Measurements from ENCODE around the gene STAC3. TPM values are rescaled to one million over a fixed set of nuclear protein-coding genes. Genes with fewer than 3 reads are reported as not detected.

Gene STAC3
- total RNA-seq, 2 experiments from 2014 or later: 2.0 to 3.0 TPM

- H3K9me3 Mint-ChIP-seq: no peaks in the 10 kb centered on the region
- Histone ChIP-seq H3K27ac (ENCODE audit: low read depth in 1 of 2, low read length in 2 of 2) (no peak overlapping the region), H3K4me1 (ENCODE audit: insufficient read depth, low read length) (peaks cover 71% of the 10 kb centered on the region), H3K9me3 (ENCODE audit: control insufficient read depth in 1 of 2, insufficient read depth in 1 of 2, low read length in 2 of 2) (peaks cover 0 to 35% of the 10 kb centered on the region in 2 experiments), H3K36me3 (ENCODE audit: insufficient read depth, low read length) (no peaks in the 10 kb centered on the region), H3K4me3 (ENCODE audit: low read length) (no peak overlapping the region), H3K27me3 (ENCODE audit: control insufficient read depth in 1 of 2, insufficient read depth in 2 of 2, low read length in 2 of 2) (peaks cover 56 to 64% of the 10 kb centered on the region in 2 experiments)
- ATAC-seq (ENCODE audit: poor library complexity) (no peak), DNase-seq (no peak)
- no peak overlapping the region for H3K27ac Mint-ChIP-seq
- H3K36me3 Mint-ChIP-seq (ENCODE audit: low read depth): peaks cover 14% of the 10 kb centered on the region
- peaks cover 75% of the 10 kb centered on the region for H3K4me1 Mint-ChIP-seq (ENCODE audit: low read depth)
- H3K27me3 Mint-ChIP-seq: peaks cover 70% of the 10 kb centered on the region
- peak overlapping the region; percentile 71 for H3K4me3 Mint-ChIP-seq
- POLR2A ChIA-PET: interaction anchor here (0.6 to 2.5 kb wide), 5 partner anchors 9 to 483 kb away, joined by 4 to 13 read pairs (median 5); partner anchors contain the start of gene NXPH4
- intact Hi-C loops (cut with DNase I, micrococcal nuclease): loop anchor here (1.0 to 2.0 kb wide), 2 partner anchors 13 to 14 kb away; no protein-coding TSS in a partner anchor
- no peak for TF ChIP-seq CTCF (IDR thresholded peaks at IDR 0.05)
- CTCF ChIA-PET: interaction anchor here (2.1 to 8.3 kb wide), 4 partner anchors 10 to 17 kb away, joined by 11 to 127 read pairs (median 12); partner anchors contain the start of gene NXPH4
These were observed 25.2 kb downstream of the STAC3 start for GRCh38 chr12:57225680-57226210.

- ChIA-PET CTCF (interaction anchor here (0.7 to 8.3 kb wide), 7 partner anchors 9 to 93 kb away, joined by 3 to 127 read pairs (median 11); partner anchors contain the start of gene NXPH4), POLR2A (interaction anchor here (0.7 to 2.5 kb wide), 4 partner anchors 8 to 18 kb away, joined by 3 to 13 read pairs (median 6); partner anchors contain the start of gene NXPH4)
- Mint-ChIP-seq H3K36me3 (ENCODE audit: low read depth) (peaks cover 8% of the 10 kb centered on the region), H3K27me3 (peaks cover 74% of the 10 kb centered on the region), H3K9me3 (no peaks in the 10 kb centered on the region), H3K4me1 (ENCODE audit: low read depth) (peaks cover 71% of the 10 kb centered on the region), H3K27ac (no peak overlapping the region), H3K4me3 (peak overlapping the region; percentile 71)
- Histone ChIP-seq H3K4me1 (ENCODE audit: insufficient read depth, low read length) (peaks cover 69% of the 10 kb centered on the region), H3K9me3 (ENCODE audit: control insufficient read depth in 1 of 2, insufficient read depth in 1 of 2, low read length in 2 of 2) (peaks cover 0 to 35% of the 10 kb centered on the region in 2 experiments), H3K36me3 (ENCODE audit: insufficient read depth, low read length) (no peaks in the 10 kb centered on the region), H3K4me3 (ENCODE audit: low read length) (no peak overlapping the region), H3K27ac (ENCODE audit: low read depth in 1 of 2, low read length in 2 of 2) (no peak overlapping the region), H3K27me3 (ENCODE audit: control insufficient read depth in 1 of 2, insufficient read depth in 2 of 2, low read length in 2 of 2) (peaks cover 58 to 68% of the 10 kb centered on the region in 2 experiments)
- peak; percentile 48 to 90 (median 66) for DNase-seq
- intact Hi-C loops (cut with DNase I, micrococcal nuclease): loop anchor here (1.0 to 2.0 kb wide), 2 partner anchors 14 kb away; no protein-coding TSS in a partner anchor
- TF ChIP-seq CTCF (IDR thresholded peaks at IDR 0.05): peak; percentile 48
- peak; percentile 73 for ATAC-seq (ENCODE audit: poor library complexity)
These were observed 25.9 kb downstream of the STAC3 start for GRCh38 chr12:57224973-57225679.

DNA sequence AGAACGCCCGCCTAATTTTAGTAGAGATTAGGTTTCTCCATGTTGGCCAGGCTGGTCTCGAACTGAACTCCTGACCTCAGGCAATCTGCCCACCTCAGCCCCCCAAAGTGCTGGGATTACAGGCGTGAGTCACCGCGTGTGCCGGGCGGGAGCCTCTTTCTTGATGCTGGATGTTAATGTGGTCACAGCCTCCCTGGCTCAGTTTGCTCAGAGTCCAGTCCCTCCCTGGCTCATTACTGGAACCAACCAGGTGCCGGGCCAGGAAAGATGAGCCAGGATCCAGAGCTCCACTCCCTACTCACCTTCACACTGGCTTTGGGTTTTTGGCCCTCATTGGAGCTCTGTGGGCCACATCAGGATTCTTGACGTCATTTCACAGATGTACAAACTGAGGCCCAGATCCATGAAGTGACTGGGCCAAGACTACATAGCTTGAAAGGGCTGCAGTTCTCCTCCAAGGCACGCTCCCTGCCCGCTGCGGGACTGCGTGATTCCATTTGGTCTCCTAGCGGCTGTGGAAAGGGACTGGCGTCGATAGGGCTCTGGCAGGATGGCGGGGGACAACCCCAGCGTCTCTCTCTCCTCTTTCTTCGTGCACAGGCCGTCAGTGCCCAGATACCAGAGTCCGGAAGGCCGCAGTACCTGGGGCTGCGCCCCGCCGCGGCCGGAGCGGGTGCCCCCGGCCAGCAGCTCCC, 26.6 kb downstream of the STAC3 start:
- ATAC-seq (ENCODE audit: poor library complexity) (no peak), DNase-seq (no peak)
- Mint-ChIP-seq H3K36me3 (ENCODE audit: low read depth) (peaks cover under 1% of the 10 kb centered on the region), H3K27me3 (peaks cover 81% of the 10 kb centered on the region), H3K27ac (no peak overlapping the region), H3K4me3 (no peak overlapping the region), H3K9me3 (no peaks in the 10 kb centered on the region), H3K4me1 (ENCODE audit: low read depth) (peaks cover 69% of the 10 kb centered on the region)
- intact Hi-C loops (cut with DNase I, micrococcal nuclease): loop anchor here in 1 of 2 experiments (2.0 kb wide), 1 partner anchor 14 kb away; no protein-coding TSS in a partner anchor
- Histone ChIP-seq H3K27me3 (ENCODE audit: control insufficient read depth in 1 of 2, insufficient read depth in 2 of 2, low read length in 2 of 2) (peaks cover 63 to 75% of the 10 kb centered on the region in 2 experiments), H3K36me3 (ENCODE audit: insufficient read depth, low read length) (no peaks in the 10 kb centered on the region), H3K9me3 (ENCODE audit: control insufficient read depth in 1 of 2, insufficient read depth in 1 of 2, low read length in 2 of 2) (peaks cover 0 to 38% of the 10 kb centered on the region in 2 experiments), H3K4me3 (ENCODE audit: low read length) (no peak overlapping the region), H3K4me1 (ENCODE audit: insufficient read depth, low read length) (peaks cover 66% of the 10 kb centered on the region), H3K27ac (ENCODE audit: low read depth in 1 of 2, low read length in 2 of 2) (no peak overlapping the region)
- CTCF ChIA-PET: interaction anchor here (0.7 to 8.3 kb wide), 6 partner anchors 8 to 93 kb away, joined by 3 to 127 read pairs (median 11); partner anchors contain the start of gene NXPH4
- POLR2A ChIA-PET: interaction anchor here (0.7 to 1.3 kb wide), 2 partner anchors 15 to 18 kb away, joined by 3 to 6 read pairs; no protein-coding TSS in a partner anchor
- TF ChIP-seq CTCF (IDR thresholded peaks at IDR 0.05): no peak

All from CD4-positive, alpha-beta T cell (primary cell).